Memory B cell (primary cell): ENCODE data around the gene ANKRD13A.

ENCODE experiments used
- ATAC-seq: fragments of 150-1000 bp; cut with Tn5 transposase; 2 replicates; pipeline ENCODE4 v1.10.0; 2021; ENCODE audit warnings: low read depth, mild to moderate bottlenecking, moderate library complexity
- DNase-seq, 2 donors: peaks; one replicate each; pipeline ENCODE4 v3.0.0; 2022; ENCODE audit warnings: low spot score in 2 of 2
- H3K27ac Mint-ChIP-seq: one replicate; pipeline ENCODE4 v1.8.0; 2022; ENCODE audit warnings: mild to moderate bottlenecking, moderate library complexity, mixed read lengths
- H3K27me3 Mint-ChIP-seq: one replicate; pipeline ENCODE4 v1.8.0; 2022; ENCODE audit warnings: mixed read lengths
- H3K36me3 Mint-ChIP-seq: one replicate; pipeline ENCODE4 v1.8.0; 2022; ENCODE audit warnings: mild to moderate bottlenecking, mixed read lengths
- H3K4me1 Mint-ChIP-seq: one replicate; pipeline ENCODE4 v1.8.0; 2022; ENCODE audit warnings: mixed read lengths
- H3K4me3 Mint-ChIP-seq: one replicate; pipeline ENCODE4 v1.8.0; 2022; ENCODE audit warnings: mild to moderate bottlenecking, moderate library complexity, mixed read lengths
- H3K9me3 Mint-ChIP-seq: one replicate; pipeline ENCODE4 v1.8.0; 2022; ENCODE audit warnings: mixed read lengths

Gene ANKRD13A

GRCh38 chr12:109998904-109999648, at the start of gene ANKRD13A:
Gene ANKRD13A, plus strand, starts transcription at chr12:109999430. Its CDS starts 259 bp downstream, at chr12:109999689.
- no peaks in the 10 kb centered on the region for H3K9me3 Mint-ChIP-seq
- peak; percentile 56 for ATAC-seq
- DNase-seq, result peak; percentile 90 to 94
- H3K27ac Mint-ChIP-seq, result peak within 1 kb of the TSS; percentile 99
- peaks cover 7% of the 10 kb centered on the region for H3K36me3 Mint-ChIP-seq
- peaks cover 41% of the 10 kb centered on the region for H3K4me1 Mint-ChIP-seq
- H3K27me3 Mint-ChIP-seq, result no peaks in the 10 kb centered on the region
- H3K4me3 Mint-ChIP-seq, result peak within 1 kb of the TSS; percentile 100

GRCh38 chr12:109950625-109951024, 48.6 kb upstream of the ANKRD13A start:
- Mint-ChIP-seq H3K36me3 (peaks cover 38% of the 10 kb centered on the region), H3K9me3 (no peaks in the 10 kb centered on the region), H3K27ac (peak overlapping the region; percentile 17), H3K27me3 (no peaks in the 10 kb centered on the region), H3K4me3 (no peak overlapping the region), H3K4me1 (peaks cover 25% of the 10 kb centered on the region)
- no peak for DNase-seq
- ATAC-seq, result no peak

- Mint-ChIP-seq H3K27me3 (no peaks in the 10 kb centered on the region), H3K4me3 (no peak overlapping the region), H3K27ac (peak overlapping the region; percentile 71), H3K36me3 (peaks cover 39% of the 10 kb centered on the region), H3K9me3 (no peaks in the 10 kb centered on the region), H3K4me1 (peaks cover 25% of the 10 kb centered on the region)
- DNase-seq (no peak), ATAC-seq (no peak)
Measured at GRCh38 chr12:109951136-109951535, 48.1 kb upstream of the ANKRD13A start.

GRCh38 chr12:109951751-109952150, 47.5 kb upstream of the ANKRD13A start:
- DNase-seq (no peak), ATAC-seq (no peak)
- no peak overlapping the region for H3K4me3 Mint-ChIP-seq
- peaks cover 35% of the 10 kb centered on the region for H3K36me3 Mint-ChIP-seq
- H3K4me1 Mint-ChIP-seq, result peaks cover 25% of the 10 kb centered on the region
- H3K27me3 Mint-ChIP-seq, result no peaks in the 10 kb centered on the region
- no peaks in the 10 kb centered on the region for H3K9me3 Mint-ChIP-seq
- peak overlapping the region; percentile 71 for H3K27ac Mint-ChIP-seq

GRCh38 chr12:109952160-109952858, 46.9 kb upstream of the ANKRD13A start:
- DNase-seq (peak in 1 of 2 donors; percentile 32), ATAC-seq (peak; percentile 95)
- Mint-ChIP-seq H3K27me3 (no peaks in the 10 kb centered on the region), H3K4me1 (peaks cover 21% of the 10 kb centered on the region), H3K36me3 (peaks cover 32% of the 10 kb centered on the region), H3K4me3 (peak overlapping the region; percentile 1), H3K27ac (peak overlapping the region; percentile 76), H3K9me3 (no peaks in the 10 kb centered on the region)

GRCh38 chr12:109952873-109953272, 46.4 kb upstream of the ANKRD13A start:
- Mint-ChIP-seq H3K4me1 (peaks cover 17% of the 10 kb centered on the region), H3K4me3 (peak overlapping the region; percentile 1), H3K27me3 (no peaks in the 10 kb centered on the region), H3K36me3 (peaks cover 33% of the 10 kb centered on the region), H3K27ac (peak overlapping the region; percentile 76), H3K9me3 (no peaks in the 10 kb centered on the region)
- ATAC-seq (no peak), DNase-seq (no peak)

GRCh38 chr12:109953656-109954055, 45.6 kb upstream of the ANKRD13A start:
- H3K4me3 Mint-ChIP-seq, result no peak overlapping the region
- peaks cover 28% of the 10 kb centered on the region for H3K36me3 Mint-ChIP-seq
- no peak for DNase-seq

GRCh38 chr12:109958374-109958773, 40.9 kb upstream of the ANKRD13A start:
- ATAC-seq (no peak), DNase-seq (no peak)
- H3K27me3 Mint-ChIP-seq, result no peaks in the 10 kb centered on the region
- no peaks in the 10 kb centered on the region for H3K9me3 Mint-ChIP-seq
- H3K27ac Mint-ChIP-seq, result no peak overlapping the region
- H3K4me1 Mint-ChIP-seq, result peaks cover 2% of the 10 kb centered on the region
- H3K36me3 Mint-ChIP-seq, result peaks cover 23% of the 10 kb centered on the region
- H3K4me3 Mint-ChIP-seq, result no peak overlapping the region

More at GRCh38 chr12:109953656-109954055, 45.6 kb upstream of the ANKRD13A start:
- H3K4me1 Mint-ChIP-seq, result peaks cover 13% of the 10 kb centered on the region
- peak overlapping the region; percentile 76 for H3K27ac Mint-ChIP-seq
- no peaks in the 10 kb centered on the region for H3K9me3 Mint-ChIP-seq
- ATAC-seq, result no peak
- H3K27me3 Mint-ChIP-seq, result no peaks in the 10 kb centered on the region

GRCh38 chr12:109959411-109960093, 39.7 kb upstream of the ANKRD13A start:
- H3K36me3 Mint-ChIP-seq, result peaks cover 26% of the 10 kb centered on the region
- peaks cover 5% of the 10 kb centered on the region for H3K4me1 Mint-ChIP-seq
- H3K27ac Mint-ChIP-seq, result no peak overlapping the region
- no peaks in the 10 kb centered on the region for H3K27me3 Mint-ChIP-seq
- no peak overlapping the region for H3K4me3 Mint-ChIP-seq
- H3K9me3 Mint-ChIP-seq, result no peaks in the 10 kb centered on the region
- DNase-seq (no peak), ATAC-seq (no peak)

GRCh38 chr12:109961201-109961600, 38.0 kb upstream of the ANKRD13A start:
- no peak overlapping the region for H3K4me3 Mint-ChIP-seq
- no peaks in the 10 kb centered on the region for H3K27me3 Mint-ChIP-seq
- H3K9me3 Mint-ChIP-seq, result no peaks in the 10 kb centered on the region
- H3K4me1 Mint-ChIP-seq, result peaks cover 5% of the 10 kb centered on the region
- H3K27ac Mint-ChIP-seq, result no peak overlapping the region
- DNase-seq, result no peak
- peaks cover 31% of the 10 kb centered on the region for H3K36me3 Mint-ChIP-seq
- ATAC-seq, result no peak

GRCh38 chr12:109961612-109962011, 37.6 kb upstream of the ANKRD13A start:
- H3K36me3 Mint-ChIP-seq, result peaks cover 31% of the 10 kb centered on the region

GRCh38 chr12:109962398-109962797, 36.8 kb upstream of the ANKRD13A start:
- ATAC-seq, result no peak
- Mint-ChIP-seq H3K9me3 (no peaks in the 10 kb centered on the region), H3K27ac (no peak overlapping the region), H3K27me3 (no peaks in the 10 kb centered on the region), H3K4me3 (no peak overlapping the region), H3K4me1 (peaks cover 6% of the 10 kb centered on the region), H3K36me3 (peaks cover 29% of the 10 kb centered on the region)
- DNase-seq, result no peak

More at GRCh38 chr12:109961612-109962011, 37.6 kb upstream of the ANKRD13A start:
- Mint-ChIP-seq H3K4me1 (peaks cover 5% of the 10 kb centered on the region), H3K4me3 (no peak overlapping the region), H3K27me3 (no peaks in the 10 kb centered on the region), H3K27ac (no peak overlapping the region), H3K9me3 (no peaks in the 10 kb centered on the region)
- no peak for DNase-seq
- no peak for ATAC-seq

- ATAC-seq (no peak), DNase-seq (no peak)
- Mint-ChIP-seq H3K9me3 (no peaks in the 10 kb centered on the region), H3K27ac (no peak overlapping the region), H3K4me3 (no peak overlapping the region), H3K36me3 (peaks cover 27% of the 10 kb centered on the region), H3K4me1 (peaks cover 10% of the 10 kb centered on the region), H3K27me3 (no peaks in the 10 kb centered on the region)
Measured at GRCh38 chr12:109963330-109963729, 35.9 kb upstream of the ANKRD13A start.
